ENCODE results near the gene CLEC2L. TPM values are rescaled to one million over a fixed set of nuclear protein-coding genes. Genes with fewer than 3 reads are reported as not detected.

Gene CLEC2L
- total RNA-seq, 2 donors from 2014 or later = not detected

GRCh38 chr7:139526578-139527544, 3.4 kb downstream of the CLEC2L start:
- Histone ChIP-seq H3K4me3 (no peak overlapping the region), H3K27me3 (replicated peaks; ENCODE audit: insufficient read depth) (peaks cover 4% of the 10 kb centered on the region), H3K27ac (no peak overlapping the region), H3K36me3 (no peaks in the 10 kb centered on the region), H3K9me3 (no peaks in the 10 kb centered on the region), H3K4me1 (ENCODE audit: control insufficient read depth in 1 of 2, low read depth in 2 of 2) (no peaks in the 10 kb centered on the region)
- TF ChIP-seq CTCF (IDR thresholded peaks at IDR 0.05) = no peak
- no peak for ATAC-seq (ENCODE audit: insufficient number of reproducible peaks, low FRiP score, low read depth)
- DNase-seq (ENCODE audit: low spot score) = no peak

- Histone ChIP-seq H3K27ac (no peak overlapping the region), H3K27me3 (replicated peaks; ENCODE audit: insufficient read depth) (peaks cover 4% of the 10 kb centered on the region), H3K4me1 (ENCODE audit: control insufficient read depth in 1 of 2, low read depth in 2 of 2) (no peaks in the 10 kb centered on the region), H3K36me3 (no peaks in the 10 kb centered on the region), H3K4me3 (no peak overlapping the region), H3K9me3 (no peaks in the 10 kb centered on the region)
- TF ChIP-seq CTCF (IDR thresholded peaks at IDR 0.05) = no peak
- no peak for DNase-seq (ENCODE audit: low spot score)
- ATAC-seq (ENCODE audit: insufficient number of reproducible peaks, low FRiP score, low read depth) = no peak
These were observed 7.6 kb downstream of the CLEC2L start for GRCh38 chr7:139531094-139531493.

GRCh38 chr7:139532636-139533155, 9.2 kb downstream of the CLEC2L start:
- peaks cover 4% of the 10 kb centered on the region for H3K27me3 ChIP-seq (replicated peaks; ENCODE audit: insufficient read depth)
- TF ChIP-seq CTCF (IDR thresholded peaks at IDR 0.05) = no peak
- H3K4me3 ChIP-seq = no peak overlapping the region
- H3K36me3 ChIP-seq = no peaks in the 10 kb centered on the region
- DNase-seq (ENCODE audit: low spot score) = no peak
- no peaks in the 10 kb centered on the region for H3K4me1 ChIP-seq (ENCODE audit: control insufficient read depth in 1 of 2, low read depth in 2 of 2)
- no peak for ATAC-seq (ENCODE audit: insufficient number of reproducible peaks, low FRiP score, low read depth)
- no peak overlapping the region for H3K27ac ChIP-seq
- no peaks in the 10 kb centered on the region for H3K9me3 ChIP-seq

GRCh38 chr7:139534096-139534495, 10.6 kb downstream of the CLEC2L start:
- no peak overlapping the region for H3K27ac ChIP-seq
- no peak for ATAC-seq (ENCODE audit: insufficient number of reproducible peaks, low FRiP score, low read depth)
- H3K4me3 ChIP-seq = no peak overlapping the region
- H3K9me3 ChIP-seq = no peaks in the 10 kb centered on the region
- no peaks in the 10 kb centered on the region for H3K36me3 ChIP-seq
- DNase-seq (ENCODE audit: low spot score) = no peak
- no peak for TF ChIP-seq CTCF (IDR thresholded peaks at IDR 0.05)
- no peaks in the 10 kb centered on the region for H3K4me1 ChIP-seq (ENCODE audit: control insufficient read depth in 1 of 2, low read depth in 2 of 2)
- peaks cover 4% of the 10 kb centered on the region for H3K27me3 ChIP-seq (replicated peaks; ENCODE audit: insufficient read depth)

- Histone ChIP-seq H3K9me3 (no peaks in the 10 kb centered on the region), H3K27me3 (replicated peaks; ENCODE audit: insufficient read depth) (no peaks in the 10 kb centered on the region), H3K27ac (no peak overlapping the region), H3K4me3 (no peak overlapping the region), H3K36me3 (no peaks in the 10 kb centered on the region), H3K4me1 (ENCODE audit: control insufficient read depth in 1 of 2, low read depth in 2 of 2) (no peaks in the 10 kb centered on the region)
- ATAC-seq (ENCODE audit: insufficient number of reproducible peaks, low FRiP score, low read depth) = no peak
- no peak for DNase-seq (ENCODE audit: low spot score)
- no peak for TF ChIP-seq CTCF (IDR thresholded peaks at IDR 0.05)
These were observed 11.6 kb downstream of the CLEC2L start for GRCh38 chr7:139534966-139535651.
